WERI-Rb-1 (cell line): ENCODE results near the gene PIR.

Experiments used
- DNase-seq: peaks from one replicate; pipeline ENCODE4 v3.0.0-alpha.2; 2020
- H3K27ac ChIP-seq: fragments of 250-450 bp; sonication (Bioruptor Pico); 2 replicates; pipeline ENCODE4 v1.5.1; 2020; ENCODE audit warnings: mild to moderate bottlenecking, moderate library complexity
- H3K27me3 ChIP-seq: fragments of 250-450 bp; sonication (Bioruptor Pico); 2 replicates; pipeline ENCODE4 v1.5.1; 2021; ENCODE audit warnings: mild to moderate bottlenecking, low read depth, moderate library complexity; ENCODE audit not compliant: insufficient read depth, severe bottlenecking
- H3K36me3 ChIP-seq: fragments of 250-450 bp; sonication (Bioruptor Pico); 2 replicates; pipeline ENCODE4 v1.5.1; 2020; ENCODE audit warnings: mild to moderate bottlenecking, moderate library complexity
- H3K4me3 ChIP-seq: 2 replicates; pipeline ENCODE4 v1.5.1; 2011; ENCODE audit warnings: low read depth, mild to moderate bottlenecking, control low read depth, low read length
- H3K9me3 ChIP-seq: fragments of 250-450 bp; sonication (Bioruptor Pico); 2 replicates; pipeline ENCODE4 v1.5.1; 2021; ENCODE audit warnings: mild to moderate bottlenecking, moderate library complexity; ENCODE audit not compliant: severe bottlenecking
- CTCF ChIP-seq: IDR thresholded peaks from 2 replicates; pipeline ENCODE4 v1.5.1; 2011; ENCODE audit warnings: low read depth, mild to moderate bottlenecking, control low read depth, inconsistent platforms, low read length

The PIR gene

GRCh38 chrX:15493118-15493962 is at the start of gene PIR:
TSS of gene PIR (minus strand) at chrX:15493333. CDS start at chrX:15491257, 2,076 bp downstream.
- H3K4me3 ChIP-seq: peak within 1 kb of the TSS; percentile 57
- peak within 1 kb of the TSS; percentile 46 for H3K27ac ChIP-seq
- H3K36me3 ChIP-seq: no peaks in the 10 kb centered on the region
- peak; percentile 87 for DNase-seq
- peak; percentile 55 for TF ChIP-seq CTCF
- peaks cover 24% of the 10 kb centered on the region for H3K27me3 ChIP-seq
- H3K9me3 ChIP-seq: no peaks in the 10 kb centered on the region

- Histone ChIP-seq H3K9me3 (no peaks in the 10 kb centered on the region), H3K27me3 (peaks cover 15% of the 10 kb centered on the region), H3K36me3 (no peaks in the 10 kb centered on the region), H3K27ac (no peak overlapping the region), H3K4me3 (no peak overlapping the region)
- no peak for DNase-seq
- TF ChIP-seq CTCF: no peak
These were observed 37.2 kb upstream of the PIR start for GRCh38 chrX:15530318-15530717.

- Histone ChIP-seq H3K9me3 (no peaks in the 10 kb centered on the region), H3K27me3 (peaks cover 19% of the 10 kb centered on the region), H3K4me3 (no peak overlapping the region), H3K36me3 (no peaks in the 10 kb centered on the region), H3K27ac (no peak overlapping the region)
- DNase-seq: no peak
- no peak for TF ChIP-seq CTCF
These were observed 36.0 kb upstream of the PIR start for GRCh38 chrX:15529165-15529564.

- DNase-seq: no peak
- Histone ChIP-seq H3K4me3 (no peak overlapping the region), H3K27me3 (peaks cover 19% of the 10 kb centered on the region), H3K27ac (no peak overlapping the region), H3K36me3 (no peaks in the 10 kb centered on the region), H3K9me3 (no peaks in the 10 kb centered on the region)
- no peak for TF ChIP-seq CTCF
These were observed 32.7 kb upstream of the PIR start for GRCh38 chrX:15525664-15526416.

GRCh38 chrX:15524417-15524816 is 31.3 kb upstream of the PIR start:
- Histone ChIP-seq H3K9me3 (no peaks in the 10 kb centered on the region), H3K4me3 (no peak overlapping the region), H3K36me3 (no peaks in the 10 kb centered on the region), H3K27me3 (peaks cover 17% of the 10 kb centered on the region), H3K27ac (no peak overlapping the region)
- DNase-seq: no peak
- no peak for TF ChIP-seq CTCF
